Measurements from ENCODE around the gene SLC24A3.

The SLC24A3 gene

DNA sequence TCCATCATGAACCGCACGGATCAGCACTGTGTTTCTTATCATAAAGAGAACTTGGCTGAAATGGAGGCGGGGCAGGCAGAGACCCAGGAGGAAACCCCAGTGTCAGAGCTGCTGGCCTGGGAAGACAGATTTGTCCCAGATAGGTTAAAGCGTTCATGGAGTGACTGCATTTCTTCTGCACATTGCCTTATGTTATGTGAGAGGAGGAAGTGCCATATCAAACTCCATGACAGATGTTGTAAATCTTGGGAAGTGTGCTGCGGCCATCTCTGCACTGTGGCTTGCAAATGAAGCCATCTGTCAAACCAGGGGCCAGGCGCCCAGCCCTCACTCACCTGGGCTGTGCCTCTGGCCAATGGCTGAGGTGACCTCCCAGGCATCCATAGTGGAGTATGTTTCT lies 163.0 kb downstream of the SLC24A3 start:
- Histone ChIP-seq H3K79me2 (ENCODE audit: low read length) (no peaks in the 10 kb centered on the region), H3K4me3 (ENCODE audit: low read length) (no peak overlapping the region), H3K36me3 (replicated peaks; ENCODE audit: low read depth, low read length) (no peaks in the 10 kb centered on the region), H3K9me3 (ENCODE audit: insufficient read depth, low read length) (no peaks in the 10 kb centered on the region), H3K4me1 (ENCODE audit: low read length) (no peaks in the 10 kb centered on the region), H3K9ac (ENCODE audit: low read length) (no peak overlapping the region), H2AFZ (ENCODE audit: low read depth, low read length) (no peak overlapping the region), H3K27ac (ENCODE audit: low read length) (no peak overlapping the region), H3K4me2 (ENCODE audit: low read length) (no peak overlapping the region), H3K27me3 (ENCODE audit: low read depth, low read length) (peaks cover 54% of the 10 kb centered on the region), H4K20me1 (ENCODE audit: insufficient read depth, low read length) (no peaks in the 10 kb centered on the region)
- no peak for TF ChIP-seq EZH2phosphoT487 (IDR thresholded peaks at IDR 0.05; ENCODE audit: low read depth)
- TF ChIP-seq, protein P1, sequence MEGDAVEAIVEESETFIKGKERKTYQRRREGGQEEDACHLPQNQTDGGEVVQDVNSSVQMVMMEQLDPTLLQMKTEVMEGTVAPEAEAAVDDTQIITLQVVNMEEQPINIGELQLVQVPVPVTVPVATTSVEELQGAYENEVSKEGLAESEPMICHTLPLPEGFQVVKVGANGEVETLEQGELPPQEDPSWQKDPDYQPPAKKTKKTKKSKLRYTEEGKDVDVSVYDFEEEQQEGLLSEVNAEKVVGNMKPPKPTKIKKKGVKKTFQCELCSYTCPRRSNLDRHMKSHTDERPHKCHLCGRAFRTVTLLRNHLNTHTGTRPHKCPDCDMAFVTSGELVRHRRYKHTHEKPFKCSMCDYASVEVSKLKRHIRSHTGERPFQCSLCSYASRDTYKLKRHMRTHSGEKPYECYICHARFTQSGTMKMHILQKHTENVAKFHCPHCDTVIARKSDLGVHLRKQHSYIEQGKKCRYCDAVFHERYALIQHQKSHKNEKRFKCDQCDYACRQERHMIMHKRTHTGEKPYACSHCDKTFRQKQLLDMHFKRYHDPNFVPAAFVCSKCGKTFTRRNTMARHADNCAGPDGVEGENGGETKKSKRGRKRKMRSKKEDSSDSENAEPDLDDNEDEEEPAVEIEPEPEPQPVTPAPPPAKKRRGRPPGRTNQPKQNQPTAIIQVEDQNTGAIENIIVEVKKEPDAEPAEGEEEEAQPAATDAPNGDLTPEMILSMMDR (IDR thresholded peaks at IDR 0.05; ENCODE audit: low read depth, low read length) = no peak

DNA sequence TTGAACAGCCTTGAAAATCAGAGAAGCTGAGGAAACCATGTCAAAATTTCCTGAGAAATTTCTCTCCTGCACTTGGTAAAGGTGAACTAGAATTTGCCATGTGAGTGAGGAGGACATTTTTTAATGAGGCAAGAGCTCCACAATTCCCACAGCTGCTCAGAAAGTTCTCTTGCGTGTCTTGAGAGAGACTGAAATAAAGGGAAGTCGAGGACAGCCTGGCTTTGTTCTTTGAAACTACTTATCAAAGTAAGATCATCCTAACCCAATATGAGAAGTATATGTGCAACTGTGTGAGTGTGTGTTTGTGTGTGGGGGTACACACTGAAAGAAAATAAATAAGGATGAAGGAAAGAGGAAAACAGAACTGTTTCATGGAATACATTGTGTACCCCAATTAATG lies 163.4 kb downstream of the SLC24A3 start:
- TF ChIP-seq, protein P1 (IDR thresholded peaks at IDR 0.05; ENCODE audit: low read depth, low read length) = no peak
- TF ChIP-seq EZH2phosphoT487 (IDR thresholded peaks at IDR 0.05; ENCODE audit: low read depth) = no peak
- Histone ChIP-seq H3K79me2 (ENCODE audit: low read length) (no peaks in the 10 kb centered on the region), H3K9ac (ENCODE audit: low read length) (no peak overlapping the region), H2AFZ (ENCODE audit: low read depth, low read length) (no peak overlapping the region), H3K4me1 (ENCODE audit: low read length) (no peaks in the 10 kb centered on the region), H3K27me3 (ENCODE audit: low read depth, low read length) (peaks cover 51% of the 10 kb centered on the region), H4K20me1 (ENCODE audit: insufficient read depth, low read length) (no peaks in the 10 kb centered on the region), H3K36me3 (replicated peaks; ENCODE audit: low read depth, low read length) (no peaks in the 10 kb centered on the region), H3K27ac (ENCODE audit: low read length) (no peak overlapping the region), H3K4me2 (ENCODE audit: low read length) (no peak overlapping the region), H3K9me3 (ENCODE audit: insufficient read depth, low read length) (no peaks in the 10 kb centered on the region), H3K4me3 (ENCODE audit: low read length) (no peak overlapping the region)

DNA sequence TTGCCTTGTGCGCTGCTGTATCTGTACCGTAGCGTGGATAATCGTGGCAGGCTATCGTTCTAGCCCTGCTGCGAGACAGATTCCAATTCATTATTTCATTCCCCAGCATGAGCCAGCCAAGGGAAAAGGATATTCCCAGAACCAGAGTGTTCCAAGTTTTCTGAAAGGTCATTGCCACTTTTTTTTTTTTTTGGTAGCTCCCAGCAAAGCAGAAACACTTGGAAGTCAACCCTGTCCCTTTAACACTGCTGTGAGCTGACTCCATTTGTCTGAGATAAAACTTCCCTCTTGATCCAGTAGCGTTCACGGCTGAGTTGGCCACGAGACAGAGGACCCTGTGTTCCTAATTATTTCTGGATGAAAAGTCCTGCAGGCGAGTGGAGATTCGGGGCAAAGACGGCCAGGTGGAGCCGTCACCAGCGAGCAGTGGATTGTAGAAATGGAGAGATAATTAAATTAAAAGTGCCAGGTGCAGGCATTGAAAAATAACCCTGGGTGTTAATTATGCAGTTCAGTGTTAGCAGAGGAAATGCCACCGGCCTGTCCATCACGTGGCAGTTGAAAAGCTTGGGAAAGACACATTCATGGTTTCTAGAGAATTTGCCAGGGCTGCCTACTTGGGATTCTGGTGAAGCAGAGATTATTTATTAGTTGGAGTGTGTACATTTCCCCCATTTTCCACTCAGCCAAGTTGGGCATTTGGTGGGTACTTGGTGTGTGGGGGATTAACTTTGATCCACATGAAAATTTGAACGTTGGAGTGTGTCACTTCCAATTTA lies 164.2 kb downstream of the SLC24A3 start:
- no peak overlapping the region for H3K9ac ChIP-seq (ENCODE audit: low read length)
- no peaks in the 10 kb centered on the region for H4K20me1 ChIP-seq (ENCODE audit: insufficient read depth, low read length)
- no peak overlapping the region for H2AFZ ChIP-seq (ENCODE audit: low read depth, low read length)
- H3K4me1 ChIP-seq (ENCODE audit: low read length) = no peaks in the 10 kb centered on the region
- H3K27me3 ChIP-seq (ENCODE audit: low read depth, low read length) = peaks cover 43% of the 10 kb centered on the region; the same call in 1 of the 2 replicates
- TF ChIP-seq EZH2phosphoT487 (IDR thresholded peaks at IDR 0.05; ENCODE audit: low read depth) = no peak
- TF ChIP-seq, protein P1 (IDR thresholded peaks at IDR 0.05; ENCODE audit: low read depth, low read length) = no peak
- H3K4me2 ChIP-seq (ENCODE audit: low read length) = no peak overlapping the region
- H3K79me2 ChIP-seq (ENCODE audit: low read length) = no peaks in the 10 kb centered on the region
- H3K36me3 ChIP-seq (replicated peaks; ENCODE audit: low read depth, low read length) = no peaks in the 10 kb centered on the region
- H3K9me3 ChIP-seq (ENCODE audit: insufficient read depth, low read length) = no peaks in the 10 kb centered on the region
- H3K27ac ChIP-seq (ENCODE audit: low read length) = no peak overlapping the region
- no peak overlapping the region for H3K4me3 ChIP-seq (ENCODE audit: low read length)

DNA sequence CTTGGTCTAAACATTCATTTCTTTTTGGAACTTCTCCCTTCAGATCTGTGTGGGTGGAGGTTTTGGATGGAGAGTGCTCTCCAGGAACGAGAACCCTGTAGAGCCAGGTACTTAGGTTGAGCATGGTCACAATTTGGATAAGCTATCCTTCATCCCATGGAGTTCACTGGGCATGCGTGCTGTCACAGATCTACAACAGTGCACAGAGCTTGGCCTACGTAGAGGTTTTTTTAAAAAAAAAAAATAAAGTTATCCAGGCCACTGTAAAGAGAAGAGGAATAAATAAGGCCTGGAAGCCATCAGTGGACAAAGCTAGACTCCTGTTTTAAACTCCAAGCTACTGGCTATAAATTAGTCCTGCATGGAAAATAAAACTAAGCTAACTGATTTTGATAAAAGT lies 165.6 kb downstream of the SLC24A3 start:
- TF ChIP-seq, protein P1 (IDR thresholded peaks at IDR 0.05; ENCODE audit: low read depth, low read length) = no peak
- no peak for TF ChIP-seq EZH2phosphoT487 (IDR thresholded peaks at IDR 0.05; ENCODE audit: low read depth)
- no peak overlapping the region for H3K27ac ChIP-seq (ENCODE audit: low read length)

More for the DNA sequence above, 165.6 kb downstream of the SLC24A3 start:
- Histone ChIP-seq H3K9ac (ENCODE audit: low read length) (no peak overlapping the region), H3K4me3 (ENCODE audit: low read length) (no peak overlapping the region), H3K9me3 (ENCODE audit: insufficient read depth, low read length) (no peaks in the 10 kb centered on the region), H3K36me3 (replicated peaks; ENCODE audit: low read depth, low read length) (no peaks in the 10 kb centered on the region), H2AFZ (ENCODE audit: low read depth, low read length) (no peak overlapping the region), H3K4me2 (ENCODE audit: low read length) (no peak overlapping the region), H3K4me1 (ENCODE audit: low read length) (no peaks in the 10 kb centered on the region), H3K79me2 (ENCODE audit: low read length) (no peaks in the 10 kb centered on the region), H4K20me1 (ENCODE audit: insufficient read depth, low read length) (no peaks in the 10 kb centered on the region), H3K27me3 (ENCODE audit: low read depth, low read length) (peaks cover 39% of the 10 kb centered on the region; the same call in 1 of the 2 replicates)
